NT2/D1 (cell line): ENCODE measurements around the gene CHAF1A.
A peak's percentile ranks its signal among the peaks of the same experiment; 100 is the strongest.

Experiments used
- DNase-seq: peaks from one replicate; pipeline ENCODE4 v3.0.0-alpha.2; 2011; ENCODE audit warnings: low read depth, low spot score
- H3K27me3 ChIP-seq: 2 replicates; pipeline ENCODE4 v1.6.0; 2011; ENCODE audit warnings: mild to moderate bottlenecking; ENCODE audit not compliant: insufficient read length, insufficient read depth
- H3K36me3 ChIP-seq: 2 replicates; pipeline ENCODE4 v1.6.1; 2011; ENCODE audit warnings: mild to moderate bottlenecking, low read length, mixed read lengths; ENCODE audit not compliant: insufficient read depth, insufficient read length
- H3K4me1 ChIP-seq: 2 replicates; pipeline ENCODE4 v1.5.1; 2011; ENCODE audit not compliant: insufficient read depth, insufficient read length
- H3K4me3 ChIP-seq: 2 replicates; pipeline ENCODE4 v1.5.1; 2011; ENCODE audit warnings: low read depth; ENCODE audit not compliant: insufficient read length
- H3K9ac ChIP-seq: 2 replicates; pipeline ENCODE4 v1.6.0; 2011; ENCODE audit warnings: low read depth; ENCODE audit not compliant: insufficient read length
- H3K9me3 ChIP-seq: 2 replicates; pipeline ENCODE4 v1.5.1; 2011; ENCODE audit warnings: mild to moderate bottlenecking, low read length; ENCODE audit not compliant: insufficient read depth
- SUZ12 ChIP-seq: IDR thresholded peaks from 2 replicates; pipeline ENCODE4 v1.6.1; 2011; ENCODE audit not compliant: insufficient read length, insufficient read depth; ENCODE audit errors: extremely low read depth
- YY1 ChIP-seq: IDR thresholded peaks from 2 replicates; pipeline ENCODE4 v1.6.1; 2011; ENCODE audit not compliant: insufficient read length, insufficient read depth
- ZNF274 ChIP-seq: IDR thresholded peaks from 2 replicates; pipeline ENCODE4 v1.6.1; 2011; ENCODE audit warnings: mild to moderate bottlenecking, low read depth, low read length

Gene CHAF1A

DNA sequence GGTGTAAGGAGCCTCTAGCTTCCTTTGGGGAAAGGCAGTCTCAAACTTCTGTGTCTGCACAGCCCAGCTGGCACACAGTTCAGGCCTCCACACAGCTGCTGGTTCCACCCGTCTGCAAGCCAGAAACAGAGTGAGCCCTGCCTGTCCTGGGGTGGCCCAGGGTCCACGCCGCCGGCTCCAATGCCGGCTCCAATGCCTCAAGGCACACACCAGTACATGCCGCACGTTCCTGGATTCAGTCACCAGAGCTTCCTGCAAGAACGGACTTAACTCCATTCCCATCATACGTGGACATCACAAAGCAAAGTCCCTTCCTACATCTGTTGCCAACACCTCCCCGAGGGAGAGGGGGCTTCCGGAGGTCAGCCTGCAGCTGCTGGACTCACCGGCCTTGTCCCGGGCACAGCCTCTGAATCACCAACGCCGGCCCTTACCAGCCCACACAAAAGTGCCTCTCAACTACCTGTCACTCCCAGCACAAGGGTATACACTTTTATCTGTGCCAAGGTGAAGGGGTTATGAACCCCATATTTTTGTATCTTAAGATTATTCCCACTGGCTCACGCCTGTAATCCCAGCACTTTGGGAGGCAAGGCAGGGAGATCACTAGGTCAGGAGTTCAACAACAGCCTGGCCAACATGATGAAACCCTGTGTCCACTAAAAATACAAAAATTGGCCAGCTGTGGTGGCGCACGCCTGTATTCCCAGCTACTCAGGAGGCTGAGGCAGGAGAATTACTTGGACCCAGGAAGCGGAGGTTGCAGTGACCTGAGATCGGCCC lies 10.5 kb upstream of the CHAF1A start:
- Histone ChIP-seq H3K4me1 (peaks cover 37% of the 10 kb centered on the region), H3K9ac (no peak overlapping the region), H3K36me3 (peaks cover 52% of the 10 kb centered on the region), H3K4me3 (no peak overlapping the region), H3K27me3 (peaks cover 42% of the 10 kb centered on the region), H3K9me3 (no peaks in the 10 kb centered on the region)
- TF ChIP-seq YY1 (no peak), SUZ12 (no peak), ZNF274 (no peak)
- no peak for DNase-seq

DNA sequence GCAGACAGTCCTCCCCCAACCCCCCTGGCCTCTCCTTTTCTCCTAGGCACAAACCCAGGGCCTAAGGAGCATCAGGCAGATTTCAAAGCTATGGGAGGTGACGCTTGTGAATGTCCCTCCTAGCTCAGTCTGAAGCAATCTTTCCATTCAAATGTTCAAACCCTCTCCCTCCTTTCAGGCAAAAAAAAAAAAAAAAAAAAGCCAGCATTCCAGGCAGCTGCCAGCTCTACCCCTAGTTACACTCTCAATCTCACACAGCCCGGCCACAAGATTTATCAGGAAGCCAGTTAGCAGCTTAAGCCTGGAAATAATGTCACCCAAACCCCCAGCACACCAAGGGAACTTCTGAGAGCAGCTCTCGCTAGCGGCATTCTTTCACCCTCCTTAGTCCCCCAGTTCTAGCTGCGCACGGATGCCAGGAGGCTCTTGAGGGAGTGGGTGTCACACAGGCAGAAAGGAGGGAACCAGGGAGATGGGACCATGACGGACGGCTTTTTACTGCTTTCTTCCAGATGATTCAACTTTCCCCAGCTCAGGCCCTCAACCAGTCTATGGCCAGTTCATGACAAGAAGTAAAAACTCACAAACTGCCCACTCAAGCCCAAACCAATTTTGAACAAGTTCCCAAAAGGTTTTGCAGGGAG lies 8.4 kb upstream of the CHAF1A start:
- Histone ChIP-seq H3K9ac (peak overlapping the region; percentile 72), H3K4me1 (peaks cover 30% of the 10 kb centered on the region)
- no peak for TF ChIP-seq SUZ12

DNA sequence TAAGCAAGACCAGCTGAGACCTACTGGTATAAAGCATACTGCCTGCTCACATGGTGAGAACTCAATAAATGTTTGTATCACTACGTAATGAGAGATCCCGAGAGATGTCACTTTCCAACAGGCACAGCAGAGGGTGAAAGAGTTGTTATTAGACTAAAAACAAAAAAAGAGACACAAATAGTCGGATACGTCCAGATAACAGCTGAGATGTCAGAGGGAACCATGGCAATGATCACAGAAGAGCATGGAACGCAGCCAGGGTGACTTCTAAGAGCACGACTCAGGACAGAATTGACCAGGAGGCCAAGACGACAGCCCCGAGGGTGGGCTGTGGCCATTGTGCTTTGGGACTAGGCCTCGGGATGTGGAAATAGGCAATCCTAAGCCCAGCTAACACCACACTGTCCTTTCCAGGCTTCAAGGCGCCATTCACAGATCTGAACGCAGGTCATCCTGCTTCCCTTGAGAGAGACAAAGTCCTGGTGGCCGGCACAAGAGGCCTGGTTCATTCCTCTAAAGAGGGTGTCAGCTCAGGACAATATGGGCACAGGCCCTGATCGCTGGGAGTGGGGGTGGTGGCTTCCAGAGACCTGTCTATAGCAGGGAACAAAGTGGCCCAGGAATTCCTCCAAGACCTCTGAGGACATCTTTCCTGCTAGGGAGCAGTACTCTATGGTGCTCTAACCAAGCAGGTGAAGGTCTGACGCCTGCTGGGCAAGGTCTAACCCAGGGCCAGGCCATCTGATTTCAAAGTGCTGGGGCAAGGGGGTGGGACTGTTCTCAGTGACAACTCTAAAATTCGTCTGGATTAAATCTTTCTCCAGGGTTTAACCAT lies 5.3 kb upstream of the CHAF1A start:
- no peak overlapping the region for H3K4me3 ChIP-seq
- H3K9ac ChIP-seq, result no peak overlapping the region
- peaks cover 6% of the 10 kb centered on the region for H3K4me1 ChIP-seq
- no peaks in the 10 kb centered on the region for H3K9me3 ChIP-seq
- no peak for TF ChIP-seq SUZ12
- TF ChIP-seq YY1, result no peak
- no peak for TF ChIP-seq ZNF274
- H3K36me3 ChIP-seq, result peaks cover 37% of the 10 kb centered on the region
- no peak for DNase-seq
- peaks cover 12% of the 10 kb centered on the region for H3K27me3 ChIP-seq

More for the DNA sequence above, 8.4 kb upstream of the CHAF1A start:
- peak; percentile 64 for DNase-seq
- H3K9me3 ChIP-seq, result no peaks in the 10 kb centered on the region
- peaks cover 53% of the 10 kb centered on the region for H3K36me3 ChIP-seq
- H3K4me3 ChIP-seq, result no peak overlapping the region
- peaks cover 32% of the 10 kb centered on the region for H3K27me3 ChIP-seq

DNA sequence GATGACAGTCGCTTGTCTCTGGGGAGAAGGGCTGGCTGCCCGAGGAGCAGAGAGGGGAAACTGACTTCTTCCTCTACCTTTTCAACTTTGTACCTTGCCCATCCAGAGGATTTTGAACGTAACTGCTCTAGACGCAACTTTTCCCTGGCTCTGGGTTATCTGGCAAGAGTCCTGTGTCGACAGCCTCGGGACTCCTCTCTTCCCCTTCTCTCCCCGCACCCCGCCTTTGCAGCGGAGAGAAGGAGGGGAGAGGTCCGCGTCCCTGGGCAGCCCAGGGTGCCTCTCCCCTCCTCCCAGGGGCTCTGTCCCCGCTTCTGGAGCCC lies 2.7 kb upstream of the CHAF1A start:
- H3K4me3 ChIP-seq, result peak overlapping the region; percentile 79
- no peak for DNase-seq
- peaks cover 51% of the 10 kb centered on the region for H3K36me3 ChIP-seq

DNA sequence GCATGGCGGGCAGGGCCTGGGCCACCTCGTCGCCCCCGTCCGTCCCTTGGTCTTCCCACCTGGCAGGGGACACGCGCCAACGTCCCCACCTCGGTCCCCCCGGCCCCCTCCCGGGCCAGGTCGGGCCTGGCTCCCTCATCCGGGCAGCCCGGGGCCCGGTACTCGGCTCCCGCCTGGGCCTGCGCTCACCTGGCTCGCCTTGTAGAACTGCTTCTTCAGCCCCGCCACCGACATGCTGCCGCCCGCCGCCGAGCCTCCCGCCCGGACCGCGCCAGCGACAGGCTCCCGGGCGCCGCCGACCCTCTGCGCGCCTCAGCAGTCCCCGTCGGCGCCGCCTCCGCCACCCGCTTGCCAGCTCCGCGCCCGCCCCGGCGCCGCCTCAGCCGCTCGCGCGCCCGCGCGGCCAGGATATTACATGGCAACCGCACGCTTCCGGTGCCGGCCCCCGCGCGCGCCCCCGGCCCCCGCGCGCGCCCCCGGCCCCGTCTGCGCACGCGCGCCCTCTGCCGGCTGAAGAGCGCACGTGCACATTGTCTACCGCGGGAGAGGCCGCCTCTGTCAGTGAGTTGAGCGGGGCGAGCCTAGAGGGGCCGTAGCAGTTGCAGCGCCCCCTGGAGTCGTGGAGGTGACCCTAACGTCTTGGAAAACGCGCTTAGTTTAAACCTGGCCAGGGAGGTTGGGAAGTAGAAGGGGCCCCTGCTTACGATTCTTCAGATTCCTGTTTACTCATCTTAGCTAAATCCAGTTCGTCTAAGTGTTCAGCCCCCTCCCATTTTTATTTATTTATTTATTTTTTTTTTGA lies 2.1 kb upstream of the CHAF1A start, which contains the start of gene SH3GL1:
TSS of gene SH3GL1 (minus strand) at position 413 of the 802 bp plus-strand sequence. CDS start at position 234, 179 bp downstream.
- Histone ChIP-seq H3K36me3 (peaks cover 50% of the 10 kb centered on the region), H3K4me1 (peaks cover 2% of the 10 kb centered on the region), H3K9me3 (no peaks in the 10 kb centered on the region), H3K27me3 (no peaks in the 10 kb centered on the region), H3K9ac (peak within 1 kb of the TSS; percentile 97), H3K4me3 (peak within 1 kb of the TSS; percentile 79)
- no peak for TF ChIP-seq YY1
- no peak for TF ChIP-seq ZNF274
- TF ChIP-seq SUZ12, result no peak
- DNase-seq, result peak; percentile 90

More for the DNA sequence above, 2.7 kb upstream of the CHAF1A start:
- no peaks in the 10 kb centered on the region for H3K27me3 ChIP-seq
- H3K9ac ChIP-seq, result peak overlapping the region; percentile 97
- H3K4me1 ChIP-seq, result peaks cover 2% of the 10 kb centered on the region
- H3K9me3 ChIP-seq, result no peaks in the 10 kb centered on the region
- TF ChIP-seq ZNF274 (no peak), SUZ12 (no peak), YY1 (no peak)

DNA sequence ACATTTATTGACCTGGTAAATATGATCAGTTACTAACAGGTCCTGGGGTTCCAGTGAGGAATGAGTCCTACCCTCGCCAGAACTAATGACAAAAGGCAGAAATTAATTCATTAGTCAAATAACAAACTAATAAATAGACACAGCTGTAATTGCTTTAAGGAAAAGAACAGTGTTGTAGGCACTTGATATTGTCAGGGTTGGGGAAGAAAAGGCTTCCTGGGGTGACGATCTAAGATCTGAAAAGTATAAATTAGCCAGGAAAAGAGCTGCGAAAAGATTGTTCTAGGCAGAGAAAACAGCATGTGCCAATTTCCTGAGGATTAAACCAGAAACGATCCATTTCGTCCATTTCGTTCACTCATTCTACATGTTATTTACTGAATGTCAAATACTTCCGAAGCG lies 670 bp upstream of the CHAF1A start:
- TF ChIP-seq YY1, result no peak
- H3K9me3 ChIP-seq, result no peaks in the 10 kb centered on the region
- no peak overlapping the region for H3K4me3 ChIP-seq
- no peaks in the 10 kb centered on the region for H3K27me3 ChIP-seq
- peaks cover 4% of the 10 kb centered on the region for H3K4me1 ChIP-seq
- no peak for DNase-seq
- H3K36me3 ChIP-seq, result peaks cover 47% of the 10 kb centered on the region
- no peak overlapping the region for H3K9ac ChIP-seq
